HepG2 (cell line): Measurements from ENCODE around the gene SAE1. TPM values are rescaled to one million over a fixed set of nuclear protein-coding genes. Genes with fewer than 3 reads are reported as not detected.
A peak's percentile ranks its signal among the peaks of the same experiment; 100 is the strongest.

Experiments
- ATAC-seq: fragments of 200-7000 bp; cut with Tn5 transposase; 3 replicates; pipeline ENCODE4 v1.9.1; 2020; ENCODE audit warnings: mild to moderate bottlenecking, moderate library complexity
- BruUV-seq: library from RNA; stranded (reverse); fragments of 400-500 nt; replicated peaks from 2 replicates; lab custom pipeline; 2021; lab: Mats Ljungman, UMichigan
- CTCF ChIA-PET: fragments of 300-600 bp; formaldehyde crosslinking; extraction: SDS; loops from one replicate; lab custom pipeline; 2021; ENCODE audit warnings: low total read pairs, inconsistent platforms, low intra/inter-chr PET ratio; lab: Yijun Ruan, JAX
- POLR2A ChIA-PET: fragments of 350-600 bp; sonication (Branson Sonifier 250); formaldehyde crosslinking; loops from one replicate; lab custom pipeline; 2020; ENCODE audit warnings: antibody characterized with exemption, inconsistent platforms; lab: Yijun Ruan, JAX
- DNase-seq: peaks from one replicate; pipeline ENCODE4 v3.0.0-alpha.2; 2015; ENCODE audit warnings: low spot score
- FAIRE-seq: peaks from 3 replicates; lab custom pipeline; 2011; peaks lifted over from hg19 to GRCh38; lab: Jason Lieb, UNC
- H2AFZ ChIP-seq: one replicate; pipeline ENCODE4 v1.6.1; 2011; ENCODE audit warnings: low read length, inconsistent platforms
- H3K27ac ChIP-seq: fragments of 300-600 bp; 3 replicates; pipeline ENCODE4 v1.8.0; 2011; ENCODE audit warnings: mixed run types, mild to moderate bottlenecking, mixed read lengths, low read length, inconsistent platforms; ENCODE audit not compliant: insufficient read depth; ENCODE audit errors: extremely low read length
- H3K27me3 ChIP-seq, 2 experiments: fragments of 200-600 bp in 1 of 2; 2 replicates in 1 of 2; 3 replicates in 1 of 2; pipeline versions ENCODE4 v1.6.0 to v1.8.0; 2011; ENCODE audit warnings: low read length in 2 of 2, mild to moderate bottlenecking in 2 of 2, moderate library complexity in 2 of 2, inconsistent platforms in 1 of 2; ENCODE audit not compliant: insufficient read depth in 2 of 2, control insufficient read depth in 1 of 2
- H3K36me3 ChIP-seq, 2 experiments: fragments of 200-600 bp in 1 of 2; replicated peaks in 1 of 2; 2 replicates in 1 of 2; 3 replicates in 1 of 2; pipeline versions ENCODE4 v1.5.1 to v1.8.0; 2011; ENCODE audit warnings: low read length in 2 of 2, inconsistent platforms in 1 of 2; ENCODE audit not compliant: insufficient read depth in 2 of 2, control insufficient read depth in 1 of 2
- H3K4me1 ChIP-seq: 2 replicates; pipeline ENCODE4 v1.5.1; 2012; ENCODE audit warnings: low read length, inconsistent platforms; ENCODE audit not compliant: insufficient read depth
- H3K4me2 ChIP-seq: 2 replicates; pipeline ENCODE4 v1.6.0; 2011; ENCODE audit warnings: low read depth, low read length, inconsistent platforms
- H3K4me3 ChIP-seq, 3 experiments: fragments of 200-600 bp in 1 of 3; sonication (generic), shearing (Covaris generic) in 1 of 3; replicated peaks in 1 of 3; 2 replicates each; pipeline ENCODE4 v1.5.1; 2011 to 2016; ENCODE audit warnings: low read length in 3 of 3, inconsistent platforms in 2 of 3, low read depth in 2 of 3, mild to moderate bottlenecking in 2 of 3, control low read depth in 1 of 3, mixed read lengths in 1 of 3; ENCODE audit not compliant: insufficient read depth in 1 of 3
- H3K79me2 ChIP-seq: one replicate; pipeline ENCODE4 v1.6.1; 2011; ENCODE audit warnings: low read length, inconsistent platforms; ENCODE audit not compliant: insufficient read depth
- H3K9ac ChIP-seq: 2 replicates; pipeline ENCODE4 v1.6.0; 2011; ENCODE audit warnings: mild to moderate bottlenecking, low read depth, low read length, inconsistent platforms; ENCODE audit not compliant: insufficient read depth
- H3K9me3 ChIP-seq: 2 replicates; pipeline ENCODE4 v1.5.1; 2012; ENCODE audit warnings: mild to moderate bottlenecking, low read length
- H4K20me1 ChIP-seq: 2 replicates; pipeline ENCODE4 v1.6.0; 2011; ENCODE audit warnings: inconsistent platforms, mild to moderate bottlenecking, low read length, moderate library complexity; ENCODE audit not compliant: insufficient read depth
- AGO2 ChIP-seq: fragments of 200-400 bp; formaldehyde crosslinking; optimal IDR thresholded peaks from 2 replicates; pipeline ENCODE3; 2017; ENCODE audit warnings: mild to moderate bottlenecking, low read depth, low read length, moderate library complexity
- ETV5 ChIP-seq: IDR thresholded peaks from 2 replicates; pipeline ENCODE4 v1.6.1; 2018; ENCODE audit warnings: missing biosample characterization, missing genetic modification reagents, inconsistent platforms, borderline replicate concordance
- GTF3A ChIP-seq: sonication (generic); formaldehyde crosslinking; conservative IDR thresholded peaks from 2 replicates; pipeline ENCODE4 v1.4.0; 2020; ENCODE audit warnings: mild to moderate bottlenecking, missing genetic modification reagents
- HCFC1 ChIP-seq: fragments of 150-350 bp; IDR thresholded peaks from 2 replicates; pipeline ENCODE4 v1.6.1; 2014; ENCODE audit warnings: low read depth, low read length
- HNRNPL ChIP-seq: fragments of 200-400 bp; formaldehyde crosslinking; IDR thresholded peaks from 2 replicates; pipeline ENCODE4 v1.6.1; 2017; ENCODE audit warnings: mild to moderate bottlenecking, low read depth, low read length
- KDM3A ChIP-seq: IDR thresholded peaks from 2 replicates; pipeline ENCODE4 v1.6.1; 2018; ENCODE audit warnings: low read depth, missing compliant biosample characterization
- MAFG ChIP-seq: sonication (generic); formaldehyde crosslinking; IDR thresholded peaks from 2 replicates; pipeline ENCODE4 v1.5.1; 2020; ENCODE audit warnings: mild to moderate bottlenecking, missing genetic modification reagents
- NCOA2 ChIP-seq: sonication (generic); formaldehyde crosslinking; IDR thresholded peaks from 2 replicates; pipeline ENCODE4 v1.8.0; 2022; ENCODE audit warnings: inconsistent platforms
- PHF8 ChIP-seq: sonication (generic); formaldehyde crosslinking; IDR thresholded peaks from 2 replicates; pipeline ENCODE4 v1.5.0; 2020; ENCODE audit warnings: missing genetic modification reagents
- PRPF4 ChIP-seq: fragments of 200-400 bp; formaldehyde crosslinking; IDR thresholded peaks from 2 replicates; pipeline ENCODE4 v1.6.1; 2016; ENCODE audit warnings: low read length, low read depth; ENCODE audit not compliant: poor library complexity, severe bottlenecking
- SRSF9 ChIP-seq: fragments of 200-400 bp; formaldehyde crosslinking; IDR thresholded peaks from 2 replicates; pipeline ENCODE4 v1.6.1; 2018; ENCODE audit warnings: borderline replicate concordance, mild to moderate bottlenecking, low read depth, low read length; ENCODE audit not compliant: insufficient read depth, poor library complexity, severe bottlenecking
- SSRP1 ChIP-seq: IDR thresholded peaks from 2 replicates; pipeline ENCODE4 v1.6.1; 2016; ENCODE audit warnings: control low read depth
- ZNF282 ChIP-seq: fragments of 450-650 bp; IDR thresholded peaks from 2 replicates; pipeline ENCODE4 v1.6.1; 2018; ENCODE audit not compliant: partially characterized antibody
- ZNF567 ChIP-seq: sonication (generic); formaldehyde crosslinking; IDR thresholded peaks from 2 replicates; pipeline ENCODE4 v1.8.1; 2023; ENCODE audit warnings: mild to moderate bottlenecking, missing genetic modification reagents, borderline replicate concordance
- ZNF83 ChIP-seq: sonication (generic); formaldehyde crosslinking; IDR thresholded peaks from 2 replicates; pipeline ENCODE4 v1.4.0; 2020; ENCODE audit warnings: missing genetic modification reagents, mild to moderate bottlenecking, borderline replicate concordance
- WGBS: methylation state at CpG from one replicate; pipeline ENCODE4 v1.1.6; 2017; ENCODE audit warnings: low lambda C conversion rate; 5-methylcytosine and 5-hydroxymethylcytosine counted together
- in situ Hi-C: cut with HindIII; loops from 2 replicates; pipeline ENCODE4 v1.10.0; 2017; ENCODE audit warnings: low pct_unique_long_range_greater_than_20kb; ENCODE audit not compliant: extremely low pct_ligation_motif_present
- intact Hi-C: fragments of 100-400 bp; cut with micrococcal nuclease; formaldehyde crosslinking; loops from one replicate; pipeline ENCODE4 v1.10.0; 2022; ENCODE audit not compliant: unreplicated experiment
- polyA plus RNA-seq, 8 experiments: library from polyadenylated mRNA; depleted of rRNA in 3 of 8; stranded (reverse) in 7 of 8; unstranded in 1 of 8; fragments of >200 nt; fragmentation: Illumina TruSeq in 4 of 8; extraction: Trizol in 4 of 8; gene quantifications; 2 replicates each; pipeline versions ENCODE4 v1.2.1 to v1.2.3, GENCODE V29; 2011 to 2016; ENCODE audit warnings: low read depth in 4 of 8, missing spikeins in 1 of 8, mixed read lengths in 1 of 8; ENCODE audit not compliant: insufficient read depth in 1 of 8
- total RNA-seq, 5 experiments: library from RNA; depleted of rRNA; stranded (reverse); fragments of >200 nt; fragmentation: Illumina TruSeq; extraction: Trizol; gene quantifications; 2 replicates each; pipeline ENCODE4 v1.2.3, GENCODE V29; 2016; ENCODE audit warnings: low read depth in 1 of 5
- TF ChIP-seq, protein P1 (sequence below): sonication (generic); formaldehyde crosslinking; IDR thresholded peaks from 2 replicates; pipeline ENCODE4 v1.8.0; 2022; ENCODE audit warnings: missing genetic modification reagents, mild to moderate bottlenecking, borderline replicate concordance
- TF ChIP-seq, protein P2 (sequence below): sonication (generic); formaldehyde crosslinking; IDR thresholded peaks from 2 replicates; pipeline ENCODE4 v1.5.0; 2020; ENCODE audit warnings: mild to moderate bottlenecking, missing genetic modification reagents, borderline replicate concordance
- TF ChIP-seq, protein P3 (sequence below): sonication (generic); formaldehyde crosslinking; IDR thresholded peaks from 2 replicates; pipeline ENCODE4 v1.8.1; 2023; ENCODE audit warnings: mild to moderate bottlenecking, missing genetic modification reagents

SAE1 gene
- total and polyA plus RNA-seq, 2 of the 13 experiments (the other 11 are each of a cell fraction or from before 2014, with no cell fraction given) = 87.6 to 197 TPM

DNA sequence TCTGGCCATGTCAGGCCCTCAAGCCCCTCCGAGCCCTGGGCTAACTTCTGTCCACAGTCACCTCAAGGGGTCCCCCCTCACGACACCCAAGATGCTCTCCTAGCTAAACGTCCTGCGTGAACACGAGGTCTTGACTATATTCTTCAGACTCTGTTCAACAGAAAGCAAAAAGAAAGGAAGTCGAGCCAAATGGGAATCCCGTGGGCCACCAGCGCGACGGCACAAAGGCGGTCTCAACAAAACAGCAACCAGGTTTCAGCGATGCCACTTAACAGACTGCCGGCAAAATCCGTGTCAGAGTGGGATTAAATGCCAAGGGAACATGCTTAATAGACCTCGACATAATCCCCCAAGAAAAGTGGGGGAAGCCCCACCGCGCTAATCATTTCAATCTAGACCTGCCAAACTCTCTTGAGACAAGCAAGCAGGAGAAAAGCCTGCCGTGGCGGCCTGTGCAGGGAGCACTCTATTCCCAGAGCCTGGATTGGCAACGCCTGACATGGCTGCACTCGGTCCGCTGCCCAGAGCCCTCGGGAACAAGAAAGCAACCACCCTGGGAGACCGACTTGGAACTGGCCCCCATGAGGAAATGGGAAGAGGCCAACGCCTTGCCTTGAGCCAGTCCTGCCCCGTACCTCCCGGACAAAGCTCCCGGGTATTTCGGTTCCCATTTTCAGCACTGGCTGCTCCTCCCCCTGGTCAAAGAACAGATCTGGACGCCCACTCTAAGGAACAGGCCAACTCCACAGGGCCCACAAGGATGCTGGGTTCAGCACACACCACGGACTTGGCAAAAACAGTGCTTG is 33.0 kb upstream of the SAE1 start:
- DNase-seq = no peak
- Histone ChIP-seq H3K79me2 (peaks cover 63% of the 10 kb centered on the region), H3K4me1 (peaks cover 74% of the 10 kb centered on the region), H2AFZ (no peak overlapping the region), H3K27me3 (no peaks in the 10 kb centered on the region), H4K20me1 (no peaks in the 10 kb centered on the region), H3K9ac (peak overlapping the region; percentile 72; the same call in 1 of the 2 replicates), H3K4me2 (0 out of 2 replicates have a peak overlapping the region, but pooled peaks have one; percentile 70), H3K9me3 (no peaks in the 10 kb centered on the region), H3K4me3 (no peak overlapping the region; a peak in 1 of 6 replicates), H3K27ac (peak overlapping the region; percentile 91), H3K36me3 (peaks cover 5 to 19% of the 10 kb centered on the region in 2 experiments)
- BruUV-seq = no TSS peak
- POLR2A ChIA-PET = interaction anchor here (11.1 kb wide), 1 partner anchor 14 kb away, joined by 456 read pairs; the partner anchor contains the start of gene ZC3H4
- 88% methylated on average over 26 of the region's 31 CpGs for WGBS
- no peak for FAIRE-seq
- CTCF ChIA-PET = no interaction called here
- intact Hi-C loops (no loop called here), in situ Hi-C loops (no loop called here)
- no peak for ATAC-seq
- TF ChIP-seq, protein P1, sequence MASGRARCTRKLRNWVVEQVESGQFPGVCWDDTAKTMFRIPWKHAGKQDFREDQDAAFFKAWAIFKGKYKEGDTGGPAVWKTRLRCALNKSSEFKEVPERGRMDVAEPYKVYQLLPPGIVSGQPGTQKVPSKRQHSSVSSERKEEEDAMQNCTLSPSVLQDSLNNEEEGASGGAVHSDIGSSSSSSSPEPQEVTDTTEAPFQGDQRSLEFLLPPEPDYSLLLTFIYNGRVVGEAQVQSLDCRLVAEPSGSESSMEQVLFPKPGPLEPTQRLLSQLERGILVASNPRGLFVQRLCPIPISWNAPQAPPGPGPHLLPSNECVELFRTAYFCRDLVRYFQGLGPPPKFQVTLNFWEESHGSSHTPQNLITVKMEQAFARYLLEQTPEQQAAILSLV (CRISPR knock-in tag) = 0 out of 2 replicates have a peak, but pooled peaks have one; percentile 22
- TF ChIP-seq SRSF9 (no peak), SSRP1 (CRISPR knock-in tag) (no peak), KDM3A (CRISPR knock-in tag) (no peak), GTF3A (CRISPR knock-in tag) (no peak), ZNF282 (no peak), ZNF83 (CRISPR knock-in tag) (no peak), PHF8 (CRISPR knock-in tag) (no peak), ZNF567 (CRISPR knock-in tag) (no peak), HCFC1 (no peak), PRPF4 (peak; percentile 77), NCOA2 (CRISPR knock-in tag) (0 out of 2 replicates have a peak, but pooled peaks have one; percentile 1), HNRNPL (no peak), ETV5 (CRISPR knock-in tag) (no peak), AGO2 (peak; percentile 49), MAFG (CRISPR knock-in tag) (no peak)
- TF ChIP-seq, protein P2, sequence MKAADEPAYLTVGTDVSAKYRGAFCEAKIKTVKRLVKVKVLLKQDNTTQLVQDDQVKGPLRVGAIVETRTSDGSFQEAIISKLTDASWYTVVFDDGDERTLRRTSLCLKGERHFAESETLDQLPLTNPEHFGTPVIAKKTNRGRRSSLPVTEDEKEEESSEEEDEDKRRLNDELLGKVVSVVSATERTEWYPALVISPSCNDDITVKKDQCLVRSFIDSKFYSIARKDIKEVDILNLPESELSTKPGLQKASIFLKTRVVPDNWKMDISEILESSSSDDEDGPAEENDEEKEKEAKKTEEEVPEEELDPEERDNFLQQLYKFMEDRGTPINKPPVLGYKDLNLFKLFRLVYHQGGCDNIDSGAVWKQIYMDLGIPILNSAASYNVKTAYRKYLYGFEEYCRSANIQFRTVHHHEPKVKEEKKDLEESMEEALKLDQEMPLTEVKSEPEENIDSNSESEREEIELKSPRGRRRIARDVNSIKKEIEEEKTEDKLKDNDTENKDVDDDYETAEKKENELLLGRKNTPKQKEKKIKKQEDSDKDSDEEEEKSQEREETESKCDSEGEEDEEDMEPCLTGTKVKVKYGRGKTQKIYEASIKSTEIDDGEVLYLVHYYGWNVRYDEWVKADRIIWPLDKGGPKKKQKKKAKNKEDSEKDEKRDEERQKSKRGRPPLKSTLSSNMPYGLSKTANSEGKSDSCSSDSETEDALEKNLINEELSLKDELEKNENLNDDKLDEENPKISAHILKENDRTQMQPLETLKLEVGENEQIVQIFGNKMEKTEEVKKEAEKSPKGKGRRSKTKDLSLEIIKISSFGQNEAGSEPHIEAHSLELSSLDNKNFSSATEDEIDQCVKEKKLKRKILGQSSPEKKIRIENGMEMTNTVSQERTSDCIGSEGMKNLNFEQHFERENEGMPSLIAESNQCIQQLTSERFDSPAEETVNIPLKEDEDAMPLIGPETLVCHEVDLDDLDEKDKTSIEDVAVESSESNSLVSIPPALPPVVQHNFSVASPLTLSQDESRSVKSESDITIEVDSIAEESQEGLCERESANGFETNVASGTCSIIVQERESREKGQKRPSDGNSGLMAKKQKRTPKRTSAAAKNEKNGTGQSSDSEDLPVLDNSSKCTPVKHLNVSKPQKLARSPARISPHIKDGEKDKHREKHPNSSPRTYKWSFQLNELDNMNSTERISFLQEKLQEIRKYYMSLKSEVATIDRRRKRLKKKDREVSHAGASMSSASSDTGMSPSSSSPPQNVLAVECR (CRISPR knock-in tag) = no peak
- TF ChIP-seq, protein P3, sequence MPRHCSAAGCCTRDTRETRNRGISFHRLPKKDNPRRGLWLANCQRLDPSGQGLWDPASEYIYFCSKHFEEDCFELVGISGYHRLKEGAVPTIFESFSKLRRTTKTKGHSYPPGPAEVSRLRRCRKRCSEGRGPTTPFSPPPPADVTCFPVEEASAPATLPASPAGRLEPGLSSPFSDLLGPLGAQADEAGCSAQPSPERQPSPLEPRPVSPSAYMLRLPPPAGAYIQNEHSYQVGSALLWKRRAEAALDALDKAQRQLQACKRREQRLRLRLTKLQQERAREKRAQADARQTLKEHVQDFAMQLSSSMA (CRISPR knock-in tag) = no peak
